ENCODE measurements around the gene TMEM92. TPM values are rescaled to one million over a fixed set of nuclear protein-coding genes. Genes with fewer than 3 reads are reported as not detected.

TMEM92 gene
- total RNA-seq, 2 donors from 2014 or later = 34.3 to 35.8 TPM

- no peak overlapping the region for H3K27ac Mint-ChIP-seq
- no peaks in the 10 kb centered on the region for H3K9me3 Mint-ChIP-seq
- no peak overlapping the region for H3K4me3 Mint-ChIP-seq
- peaks cover 17% of the 10 kb centered on the region for H3K4me1 Mint-ChIP-seq
- Histone ChIP-seq H3K36me3 (ENCODE audit: control insufficient read depth, insufficient read depth, low read length) (no peaks in the 10 kb centered on the region), H3K4me3 (ENCODE audit: low read length) (no peak overlapping the region), H3K9me3 (ENCODE audit: control insufficient read depth, low read length) (no peaks in the 10 kb centered on the region), H3K9ac (ENCODE audit: extremely low read depth, low read length, poor library complexity, severe bottlenecking) (no peak overlapping the region), H3K27ac (ENCODE audit: low read depth, low read length) (no peak overlapping the region), H3K27me3 (ENCODE audit: control insufficient read depth, insufficient read depth, low read length, poor library complexity, severe bottlenecking) (no peaks in the 10 kb centered on the region), H3K4me1 (ENCODE audit: control insufficient read depth, insufficient read depth, low read length) (peaks cover 4% of the 10 kb centered on the region)
- H3K27me3 Mint-ChIP-seq (ENCODE audit: insufficient read depth) = peaks cover 14% of the 10 kb centered on the region
- no peaks in the 10 kb centered on the region for H3K36me3 Mint-ChIP-seq (ENCODE audit: low read depth)
- WGBS, 2 experiments (ENCODE audit: insufficient coverage in 1 of 2, insufficient read length in 1 of 2) = 83 to 87% methylated on average over 5 to 10 of the region's 10 CpGs
- peak; percentile 59 for DNase-seq
- no peak for TF ChIP-seq CTCF (conservative IDR thresholded peaks at IDR 0.05)
Measured at GRCh38 chr17:50267074-50267841, 7.0 kb upstream of the TMEM92 start.

- peaks cover 17% of the 10 kb centered on the region for H3K27me3 Mint-ChIP-seq (ENCODE audit: insufficient read depth)
- H3K36me3 ChIP-seq (ENCODE audit: control insufficient read depth, insufficient read depth, low read length) = no peaks in the 10 kb centered on the region
- H3K4me3 Mint-ChIP-seq = no peak overlapping the region
- peaks cover 23% of the 10 kb centered on the region for H3K4me1 Mint-ChIP-seq
- WGBS, 2 experiments (ENCODE audit: insufficient coverage in 1 of 2, insufficient read length in 1 of 2) = 85 to 92% methylated on average over 4 to 5 of the region's 5 CpGs
- no peak for TF ChIP-seq CTCF (conservative IDR thresholded peaks at IDR 0.05)
- H3K9me3 Mint-ChIP-seq = no peaks in the 10 kb centered on the region
- H3K9ac ChIP-seq (ENCODE audit: extremely low read depth, low read length, poor library complexity, severe bottlenecking) = no peak overlapping the region
- no peak for DNase-seq
- H3K27me3 ChIP-seq (ENCODE audit: control insufficient read depth, insufficient read depth, low read length, poor library complexity, severe bottlenecking) = no peaks in the 10 kb centered on the region
- no peak overlapping the region for H3K4me3 ChIP-seq (ENCODE audit: low read length)
- no peak overlapping the region for H3K27ac ChIP-seq (ENCODE audit: low read depth, low read length)
- H3K27ac Mint-ChIP-seq = no peak overlapping the region
- no peaks in the 10 kb centered on the region for H3K36me3 Mint-ChIP-seq (ENCODE audit: low read depth)
- H3K9me3 ChIP-seq (ENCODE audit: control insufficient read depth, low read length) = no peaks in the 10 kb centered on the region
- peaks cover 4% of the 10 kb centered on the region for H3K4me1 ChIP-seq (ENCODE audit: control insufficient read depth, insufficient read depth, low read length)
Measured at GRCh38 chr17:50268026-50268425, 6.2 kb upstream of the TMEM92 start.

GRCh38 chr17:50268743-50269275 is 5.5 kb upstream of the TMEM92 start:
- 68 to 80% methylated on average over 5 to 7 of the region's 7 CpGs for WGBS, 2 experiments (ENCODE audit: insufficient coverage in 1 of 2, insufficient read length in 1 of 2)
- Mint-ChIP-seq H3K4me3 (no peak overlapping the region), H3K27me3 (ENCODE audit: insufficient read depth) (peaks cover 13% of the 10 kb centered on the region), H3K36me3 (ENCODE audit: low read depth) (no peaks in the 10 kb centered on the region), H3K9me3 (no peaks in the 10 kb centered on the region), H3K4me1 (peaks cover 23% of the 10 kb centered on the region), H3K27ac (no peak overlapping the region)
- peaks cover 4% of the 10 kb centered on the region for H3K4me1 ChIP-seq (ENCODE audit: control insufficient read depth, insufficient read depth, low read length)
- H3K27ac ChIP-seq (ENCODE audit: low read depth, low read length) = no peak overlapping the region
- H3K9ac ChIP-seq (ENCODE audit: extremely low read depth, low read length, poor library complexity, severe bottlenecking) = no peak overlapping the region
- H3K4me3 ChIP-seq (ENCODE audit: low read length) = no peak overlapping the region
- no peaks in the 10 kb centered on the region for H3K27me3 ChIP-seq (ENCODE audit: control insufficient read depth, insufficient read depth, low read length, poor library complexity, severe bottlenecking)
- H3K36me3 ChIP-seq (ENCODE audit: control insufficient read depth, insufficient read depth, low read length) = no peaks in the 10 kb centered on the region
- TF ChIP-seq CTCF (conservative IDR thresholded peaks at IDR 0.05) = no peak
- H3K9me3 ChIP-seq (ENCODE audit: control insufficient read depth, low read length) = no peaks in the 10 kb centered on the region
- DNase-seq = peak; percentile 58
